Testis (tissue), 3 donors: ENCODE data around the gene CEP104. TPM values are rescaled to one million over a fixed set of nuclear protein-coding genes. Genes with fewer than 3 reads are reported as not detected.

Source experiments
- DNase-seq: peaks from one replicate; pipeline ENCODE4 v3.0.0-alpha.2; 2019
- H3K27ac ChIP-seq, 2 donors: fragments of 200-600 bp; sonication (generic); one replicate each; pipeline ENCODE4 v1.5.1; 2019
- H3K27me3 ChIP-seq: fragments of 200-600 bp; sonication (generic); one replicate; pipeline ENCODE4 v1.5.1; 2019
- H3K36me3 ChIP-seq: fragments of 200-600 bp; sonication (generic); one replicate; pipeline ENCODE4 v1.5.1; 2017; ENCODE audit warnings: low read depth; ENCODE audit errors: missing control alignments
- H3K4me1 ChIP-seq: fragments of 200-600 bp; sonication (generic); one replicate; pipeline ENCODE4 v1.5.1; 2019
- H3K4me3 ChIP-seq, 2 donors: fragments of 200-600 bp; sonication (generic); one replicate each; pipeline ENCODE4 v1.5.1; 2017 to 2019
- H3K9me3 ChIP-seq: fragments of 200-600 bp; sonication (generic); one replicate; pipeline ENCODE4 v1.5.1; 2017
- CTCF ChIP-seq, 3 experiments: fragments of 450-650 bp in 2 of 3; fragments of 200-600 bp in 1 of 3; sonication (generic) in 1 of 3; IDR thresholded peaks; one replicate each; pipeline ENCODE4 v1.5.1; 2016 to 2019; ENCODE audit warnings: antibody characterized with exemption in 3 of 3, mild to moderate bottlenecking in 2 of 3, moderate library complexity in 1 of 3
- POLR2A ChIP-seq: fragments of 450-650 bp; IDR thresholded peaks from one replicate; pipeline ENCODE4 v1.6.1; 2017; ENCODE audit warnings: antibody characterized with exemption, mild to moderate bottlenecking, moderate library complexity
- WGBS, 2 donors: methylation state at CpG; one replicate each; pipeline ENCODE4 v1.1.5; 2018; 5-methylcytosine and 5-hydroxymethylcytosine counted together
- intact Hi-C: fragments of 100-400 bp; cut with DNase I; formaldehyde crosslinking; loops from one replicate; pipeline ENCODE4 v1.15.1; 2023; ENCODE audit warnings: low total_unique reads
- polyA plus RNA-seq: library from polyadenylated mRNA; stranded (reverse); fragments of 350-450 nt; fragmentation: Illumina TruSeq; extraction: RNeasy Lipid Tissue Mini Kit (QIAGEN cat#74804); gene quantifications from one replicate; pipeline ENCODE4 v1.2.3, GENCODE V29; 2014; ENCODE audit warnings: low read depth, low replicate concordance; ENCODE audit not compliant: insufficient read depth
- total RNA-seq, 2 donors: library from RNA; depleted of rRNA; stranded (reverse); fragments of >200 nt; gene quantifications; one replicate each; pipeline ENCODE4 v1.2.3, GENCODE V29; 2016

The CEP104 gene
- total and polyA plus RNA-seq, 3 donors from 2014 or later, result 41.5 to 80.4 (median 55.1) TPM

- intact Hi-C loops, result no loop called here
- H3K9me3 ChIP-seq, result no peaks in the 10 kb centered on the region
- H3K27ac ChIP-seq, result no peak overlapping the region
- TF ChIP-seq POLR2A, result no peak
- TF ChIP-seq CTCF (IDR thresholded peaks at IDR 0.05), result no peak
- no peak for DNase-seq
- no peaks in the 10 kb centered on the region for H3K27me3 ChIP-seq
- H3K36me3 ChIP-seq, result no peaks in the 10 kb centered on the region
- H3K4me3 ChIP-seq, result no peak overlapping the region
- H3K4me1 ChIP-seq, result peaks cover 4% of the 10 kb centered on the region
These were observed 41.4 kb upstream of the CEP104 start for GRCh38 chr1:3898475-3898735.

GRCh38 chr1:3896396-3897000 is 39.5 kb upstream of the CEP104 start:
- no peak for DNase-seq
- 95 to 97% methylated on average over 7 of the region's 7 CpGs for WGBS, 2 donors
- Histone ChIP-seq H3K9me3 (no peaks in the 10 kb centered on the region), H3K36me3 (no peaks in the 10 kb centered on the region), H3K27ac (no peak overlapping the region), H3K4me3 (no peak overlapping the region), H3K4me1 (peaks cover 4% of the 10 kb centered on the region), H3K27me3 (no peaks in the 10 kb centered on the region)
- no peak for TF ChIP-seq POLR2A
- TF ChIP-seq CTCF (IDR thresholded peaks at IDR 0.05), result no peak
- intact Hi-C loops, result no loop called here

- DNase-seq, result no peak
- intact Hi-C loops, result no loop called here
- WGBS, 2 donors, result 92 to 98% methylated on average over 3 to 4 of the region's 4 CpGs
- Histone ChIP-seq H3K36me3 (no peaks in the 10 kb centered on the region), H3K9me3 (no peaks in the 10 kb centered on the region), H3K27ac (no peak overlapping the region), H3K4me3 (no peak overlapping the region), H3K27me3 (no peaks in the 10 kb centered on the region), H3K4me1 (peaks cover 4% of the 10 kb centered on the region)
- TF ChIP-seq CTCF (IDR thresholded peaks at IDR 0.05), result no peak
- no peak for TF ChIP-seq POLR2A
These were observed 38.9 kb upstream of the CEP104 start for GRCh38 chr1:3895951-3896325.

GRCh38 chr1:3895279-3895950 is 38.4 kb upstream of the CEP104 start:
- Histone ChIP-seq H3K36me3 (no peaks in the 10 kb centered on the region), H3K4me1 (peaks cover 4% of the 10 kb centered on the region), H3K27me3 (no peaks in the 10 kb centered on the region), H3K4me3 (no peak overlapping the region), H3K27ac (no peak overlapping the region), H3K9me3 (no peaks in the 10 kb centered on the region)
- 93 to 94% methylated on average over 10 to 13 of the region's 13 CpGs for WGBS, 2 donors
- intact Hi-C loops, result no loop called here
- no peak for TF ChIP-seq POLR2A
- no peak for TF ChIP-seq CTCF (IDR thresholded peaks at IDR 0.05)
- no peak for DNase-seq
